OCI-LY7 (cell line): ENCODE data around the gene CUEDC1. TPM values are rescaled to one million over a fixed set of nuclear protein-coding genes. Genes with fewer than 3 reads are reported as not detected.

Source experiments
- BruUV-seq: library from RNA; stranded (reverse); fragments of 400-500 nt; replicated peaks from 2 replicates; lab custom pipeline; 2021; lab: Mats Ljungman, UMichigan
- CTCF ChIA-PET: fragments of 300-600 bp; sonication (Branson Sonifier 250); formaldehyde crosslinking; loops from one replicate; lab custom pipeline; 2022; ENCODE audit warnings: antibody characterized with exemption; ENCODE audit not compliant: unreplicated experiment; lab: Charles Lee
- POLR2A ChIA-PET: fragments of 300-600 bp; sonication (Branson Sonifier 250); formaldehyde crosslinking; loops from one replicate; lab custom pipeline; 2022; ENCODE audit warnings: antibody characterized with exemption; lab: Charles Lee
- DNase-seq: peaks from one replicate; pipeline ENCODE4 v3.0.0-alpha.2; 2015; ENCODE audit warnings: low spot score
- H2AFZ ChIP-seq: fragments of 200-600 bp; sonication (generic), shearing (Covaris generic); 2 replicates; pipeline ENCODE4 v1.6.1; 2014; ENCODE audit warnings: mild to moderate bottlenecking, antibody characterized with exemption, low read length, moderate library complexity
- H3K27ac ChIP-seq: fragments of 200-600 bp; sonication (generic); 2 replicates; pipeline ENCODE4 v1.5.1; 2014; ENCODE audit warnings: mixed run types, low read depth, mild to moderate bottlenecking, moderate library complexity, low read length, inconsistent platforms; ENCODE audit not compliant: poor library complexity, severe bottlenecking
- H3K36me3 ChIP-seq: fragments of 200-600 bp; sonication (generic); 2 replicates; pipeline ENCODE4 v1.6.1; 2014; ENCODE audit warnings: mild to moderate bottlenecking, antibody characterized with exemption, low read length, moderate library complexity, mixed read lengths; ENCODE audit not compliant: insufficient read depth
- H3K4me1 ChIP-seq: fragments of 200-600 bp; sonication (generic); 2 replicates; pipeline ENCODE4 v1.5.1; 2014; ENCODE audit warnings: mild to moderate bottlenecking, low read length; ENCODE audit not compliant: insufficient read depth, poor library complexity, severe bottlenecking
- H3K4me2 ChIP-seq: fragments of 200-600 bp; sonication (generic); 2 replicates; pipeline ENCODE4 v1.6.1; 2014; ENCODE audit warnings: mild to moderate bottlenecking, low read length
- H3K4me3 ChIP-seq: fragments of 200-600 bp; sonication (generic); 2 replicates; pipeline ENCODE4 v1.5.1; 2014; ENCODE audit warnings: mild to moderate bottlenecking, low read depth, low read length; ENCODE audit not compliant: poor library complexity, severe bottlenecking
- H3K79me2 ChIP-seq: fragments of 200-600 bp; sonication (generic); 2 replicates; pipeline ENCODE4 v1.6.1; 2016; ENCODE audit warnings: low read depth, mild to moderate bottlenecking, low read length, moderate library complexity, mixed read lengths; ENCODE audit not compliant: insufficient read depth
- H3K9me2 ChIP-seq: fragments of 200-600 bp; sonication (generic); 2 replicates; pipeline ENCODE4 v1.6.1; 2016; ENCODE audit warnings: mild to moderate bottlenecking, low read length, mixed read lengths; ENCODE audit not compliant: insufficient read depth
- H3K9me3 ChIP-seq: fragments of 200-600 bp; sonication (generic); 2 replicates; pipeline ENCODE4 v1.6.1; 2014; ENCODE audit warnings: mild to moderate bottlenecking, mixed run types, low read length, mixed read lengths
- H4K20me1 ChIP-seq: fragments of 200-600 bp; sonication (generic); 2 replicates; pipeline ENCODE4 v1.6.1; 2014; ENCODE audit warnings: mild to moderate bottlenecking, antibody characterized with exemption, low read length, moderate library complexity, mixed read lengths; ENCODE audit not compliant: insufficient read depth
- EZH2phosphoT487 ChIP-seq: fragments of 200-600 bp; sonication (generic); IDR thresholded peaks from 2 replicates; pipeline ENCODE4 v1.6.1; 2018; ENCODE audit warnings: low read depth, borderline replicate concordance, mild to moderate bottlenecking, mixed run types, antibody characterized with exemption, low read length, moderate library complexity, mixed read lengths
- intact Hi-C: fragments of 100-400 bp; cut with micrococcal nuclease; formaldehyde crosslinking; loops from one replicate; pipeline ENCODE4 v1.10.0; 2022; ENCODE audit not compliant: unreplicated experiment
- total RNA-seq, 2 experiments: library from RNA; depleted of rRNA in 1 of 2; stranded (reverse); fragments of >200 nt in 1 of 2; shearing (Covaris generic) in 1 of 2; gene quantifications; 2 replicates each; pipeline ENCODE4 v1.2.3, GENCODE V29; 2014 to 2022
- TF ChIP-seq, protein P1 (sequence below): fragments of 200-600 bp; sonication (generic); conservative IDR thresholded peaks from 2 replicates; pipeline ENCODE4 v1.5.1; 2014; ENCODE audit warnings: mild to moderate bottlenecking, antibody characterized with exemption, low read length, moderate library complexity, mixed read lengths

Gene CUEDC1
- total RNA-seq, 2 experiments from 2014 or later, result 0.74 TPM; not detected in 1

- H3K9me3 ChIP-seq, result no peaks in the 10 kb centered on the region
- H4K20me1 ChIP-seq, result peaks cover 75% of the 10 kb centered on the region
- no TSS peak for BruUV-seq
- peaks cover 62% of the 10 kb centered on the region for H3K4me1 ChIP-seq
- H3K4me3 ChIP-seq, result peak overlapping the region; percentile 96
- CTCF ChIA-PET, result no interaction called here
- POLR2A ChIA-PET, result interaction anchor here (1.9 kb wide), 1 partner anchor 17 kb away, joined by 7 read pairs; no protein-coding TSS in a partner anchor
- peak overlapping the region; percentile 83 for H3K4me2 ChIP-seq
- H3K9me2 ChIP-seq, result no peaks in the 10 kb centered on the region
- no peak overlapping the region for H2AFZ ChIP-seq
- DNase-seq, result no peak
- H3K27ac ChIP-seq, result no peak overlapping the region
- intact Hi-C loops, result loop anchor here (10.0 kb wide), 1 partner anchor 448 kb away; no protein-coding TSS in a partner anchor
- H3K36me3 ChIP-seq, result peaks cover 90% of the 10 kb centered on the region
- H3K79me2 ChIP-seq, result peaks cover 88% of the 10 kb centered on the region
- TF ChIP-seq, protein P1, sequence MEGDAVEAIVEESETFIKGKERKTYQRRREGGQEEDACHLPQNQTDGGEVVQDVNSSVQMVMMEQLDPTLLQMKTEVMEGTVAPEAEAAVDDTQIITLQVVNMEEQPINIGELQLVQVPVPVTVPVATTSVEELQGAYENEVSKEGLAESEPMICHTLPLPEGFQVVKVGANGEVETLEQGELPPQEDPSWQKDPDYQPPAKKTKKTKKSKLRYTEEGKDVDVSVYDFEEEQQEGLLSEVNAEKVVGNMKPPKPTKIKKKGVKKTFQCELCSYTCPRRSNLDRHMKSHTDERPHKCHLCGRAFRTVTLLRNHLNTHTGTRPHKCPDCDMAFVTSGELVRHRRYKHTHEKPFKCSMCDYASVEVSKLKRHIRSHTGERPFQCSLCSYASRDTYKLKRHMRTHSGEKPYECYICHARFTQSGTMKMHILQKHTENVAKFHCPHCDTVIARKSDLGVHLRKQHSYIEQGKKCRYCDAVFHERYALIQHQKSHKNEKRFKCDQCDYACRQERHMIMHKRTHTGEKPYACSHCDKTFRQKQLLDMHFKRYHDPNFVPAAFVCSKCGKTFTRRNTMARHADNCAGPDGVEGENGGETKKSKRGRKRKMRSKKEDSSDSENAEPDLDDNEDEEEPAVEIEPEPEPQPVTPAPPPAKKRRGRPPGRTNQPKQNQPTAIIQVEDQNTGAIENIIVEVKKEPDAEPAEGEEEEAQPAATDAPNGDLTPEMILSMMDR, result no peak
- TF ChIP-seq EZH2phosphoT487, result no peak
These were observed 47.8 kb upstream of the CUEDC1 start for GRCh38 chr17:58002973-58003372.

DNA sequence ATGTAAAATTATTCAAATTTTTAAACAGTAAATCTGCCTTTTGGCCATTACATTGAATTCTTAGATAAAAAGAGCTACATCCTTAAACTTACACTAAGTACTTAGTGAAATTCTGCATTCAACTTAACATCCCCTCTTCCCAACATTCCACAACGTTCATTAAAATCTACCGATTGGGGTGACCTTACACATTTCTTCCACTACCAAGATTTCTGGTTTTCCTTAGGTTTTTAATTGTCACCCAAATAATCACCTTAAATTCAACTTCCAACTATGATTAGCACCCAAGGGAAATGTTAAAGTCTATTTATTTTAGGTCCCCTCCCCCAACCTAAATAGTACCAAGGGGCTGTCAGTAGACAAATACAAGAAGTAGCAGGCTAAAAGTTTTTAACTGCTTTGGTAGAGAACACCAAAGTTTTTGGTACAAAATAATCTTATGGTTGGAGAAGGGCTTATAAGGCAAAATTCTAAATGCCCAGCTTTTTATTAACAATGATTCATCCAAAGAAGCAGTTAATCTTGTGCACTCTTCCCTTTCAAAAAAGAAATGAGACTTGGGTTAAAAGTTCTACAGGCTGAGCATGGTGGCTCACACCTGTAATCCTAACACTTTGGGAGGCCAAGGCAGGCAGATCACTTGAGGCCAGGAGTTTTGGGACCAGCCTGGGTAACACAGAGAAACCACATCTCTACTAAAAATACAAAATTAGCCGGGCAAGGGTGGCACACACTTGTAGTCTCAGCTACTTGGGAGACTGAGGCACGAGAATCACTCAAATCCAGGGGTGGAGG is 47.1 kb upstream of the CUEDC1 start:
- Histone ChIP-seq H3K36me3 (peaks cover 96% of the 10 kb centered on the region), H3K4me1 (peaks cover 61% of the 10 kb centered on the region), H2AFZ (no peak overlapping the region), H3K4me3 (peak overlapping the region; percentile 96), H3K9me3 (no peaks in the 10 kb centered on the region), H3K27ac (peak overlapping the region; percentile 1), H4K20me1 (peaks cover 75% of the 10 kb centered on the region), H3K79me2 (peaks cover 85% of the 10 kb centered on the region), H3K4me2 (peak overlapping the region; percentile 83), H3K9me2 (no peaks in the 10 kb centered on the region)
- no peak for DNase-seq
- no TSS peak for BruUV-seq
- ChIA-PET POLR2A (interaction anchor here (0.8 to 1.9 kb wide), 2 partner anchors 16 to 992 kb away, joined by 3 to 7 read pairs; no protein-coding TSS in a partner anchor), CTCF (no interaction called here)
- TF ChIP-seq, protein P1, result no peak
- TF ChIP-seq EZH2phosphoT487, result no peak
- intact Hi-C loops, result loop anchor here (10.0 kb wide), 1 partner anchor 448 kb away; no protein-coding TSS in a partner anchor
